IPS-20b (cell line): ENCODE measurements around the gene OR10G7.

Experiments used
- H3K27ac ChIP-seq: one replicate; pipeline ENCODE4 v1.5.1; 2013; ENCODE audit warnings: low read length
- H3K27me3 ChIP-seq: 2 replicates; pipeline ENCODE4 v1.6.1; 2013; ENCODE audit warnings: mild to moderate bottlenecking, low read length, inconsistent platforms; ENCODE audit not compliant: insufficient read depth
- H3K36me3 ChIP-seq: 2 replicates; pipeline ENCODE4 v1.6.1; 2013; ENCODE audit warnings: low read depth, mild to moderate bottlenecking, inconsistent platforms, low read length, moderate library complexity; ENCODE audit not compliant: insufficient read depth
- H3K4me1 ChIP-seq: 2 replicates; pipeline ENCODE4 v1.6.1; 2013; ENCODE audit warnings: mild to moderate bottlenecking, control low read depth, inconsistent platforms, low read length, moderate library complexity; ENCODE audit not compliant: insufficient read depth
- H3K4me3 ChIP-seq: 2 replicates; pipeline ENCODE4 v1.5.1; 2013; ENCODE audit warnings: mild to moderate bottlenecking, low read length, inconsistent platforms
- H3K9ac ChIP-seq: 2 replicates; pipeline ENCODE4 v1.6.1; 2013; ENCODE audit warnings: low read depth, mild to moderate bottlenecking, inconsistent platforms, low read length, moderate library complexity
- H3K9me3 ChIP-seq: 2 replicates; pipeline ENCODE4 v1.6.1; 2013; ENCODE audit warnings: mild to moderate bottlenecking, low read depth, low read length, inconsistent platforms; ENCODE audit not compliant: insufficient read depth

Gene OR10G7

DNA sequence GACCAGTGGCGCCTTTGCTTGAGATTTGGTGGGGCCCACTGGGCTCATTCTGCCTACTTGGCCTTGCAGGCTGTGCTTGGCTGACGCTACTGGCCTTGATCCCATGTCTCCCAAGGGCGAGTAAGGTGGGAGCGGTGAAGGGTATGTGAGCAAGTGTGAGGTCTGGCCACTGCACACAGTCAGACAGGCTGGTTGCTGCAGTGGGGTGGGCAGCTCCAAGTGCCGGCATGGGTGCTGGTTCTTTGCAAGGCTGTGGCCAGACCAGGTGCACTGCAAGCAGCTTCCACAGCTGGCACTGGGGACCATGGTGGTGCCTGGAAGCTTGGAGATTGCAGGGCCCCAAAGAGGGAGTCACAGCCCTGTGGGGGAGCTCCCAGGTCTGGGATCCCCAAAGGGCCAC, 33.4 kb upstream of the OR10G7 start:
- Histone ChIP-seq H3K9ac (no peak overlapping the region), H3K36me3 (no peaks in the 10 kb centered on the region), H3K27ac (no peak overlapping the region), H3K27me3 (no peaks in the 10 kb centered on the region), H3K9me3 (no peaks in the 10 kb centered on the region), H3K4me3 (no peak overlapping the region), H3K4me1 (peaks cover 6% of the 10 kb centered on the region; the same call in 1 of the 2 replicates)

GRCh38 chr11:124072147-124072546, 31.0 kb upstream of the OR10G7 start:
- H3K36me3 ChIP-seq = no peaks in the 10 kb centered on the region
- H3K27me3 ChIP-seq = no peaks in the 10 kb centered on the region
- H3K27ac ChIP-seq = no peak overlapping the region
- no peak overlapping the region for H3K4me3 ChIP-seq
- H3K9me3 ChIP-seq = no peaks in the 10 kb centered on the region
- H3K9ac ChIP-seq = no peak overlapping the region
- peaks cover 6% of the 10 kb centered on the region; the same call in 1 of the 2 replicates for H3K4me1 ChIP-seq

DNA sequence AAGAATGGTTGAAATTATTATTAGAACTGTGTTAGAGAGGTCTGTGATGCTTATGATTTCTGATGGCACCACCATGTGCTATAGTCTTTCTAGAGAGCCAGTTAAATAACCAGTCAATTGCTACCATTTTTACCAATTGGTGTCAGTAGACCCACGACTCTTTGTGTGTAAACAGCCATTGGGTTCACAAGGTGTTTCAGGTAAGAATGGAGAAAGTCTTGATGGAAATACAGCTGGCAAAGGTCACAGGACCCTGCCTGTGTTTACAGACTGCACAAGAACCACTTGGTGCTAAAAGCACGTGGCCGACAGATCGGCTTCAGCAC, 30.5 kb upstream of the OR10G7 start:
- H3K36me3 ChIP-seq = no peaks in the 10 kb centered on the region
- H3K4me1 ChIP-seq = peaks cover 6% of the 10 kb centered on the region; the same call in 1 of the 2 replicates
- no peak overlapping the region for H3K4me3 ChIP-seq
- no peak overlapping the region for H3K9ac ChIP-seq
- no peak overlapping the region for H3K27ac ChIP-seq
- H3K27me3 ChIP-seq = no peaks in the 10 kb centered on the region
- no peaks in the 10 kb centered on the region for H3K9me3 ChIP-seq

GRCh38 chr11:124070915-124071622, 29.9 kb upstream of the OR10G7 start:
- H3K4me1 ChIP-seq = peaks cover 6% of the 10 kb centered on the region; the same call in 1 of the 2 replicates
- no peak overlapping the region for H3K27ac ChIP-seq
- H3K9me3 ChIP-seq = no peaks in the 10 kb centered on the region
- no peaks in the 10 kb centered on the region for H3K27me3 ChIP-seq
- no peak overlapping the region for H3K4me3 ChIP-seq
- H3K9ac ChIP-seq = no peak overlapping the region
- H3K36me3 ChIP-seq = no peaks in the 10 kb centered on the region

DNA sequence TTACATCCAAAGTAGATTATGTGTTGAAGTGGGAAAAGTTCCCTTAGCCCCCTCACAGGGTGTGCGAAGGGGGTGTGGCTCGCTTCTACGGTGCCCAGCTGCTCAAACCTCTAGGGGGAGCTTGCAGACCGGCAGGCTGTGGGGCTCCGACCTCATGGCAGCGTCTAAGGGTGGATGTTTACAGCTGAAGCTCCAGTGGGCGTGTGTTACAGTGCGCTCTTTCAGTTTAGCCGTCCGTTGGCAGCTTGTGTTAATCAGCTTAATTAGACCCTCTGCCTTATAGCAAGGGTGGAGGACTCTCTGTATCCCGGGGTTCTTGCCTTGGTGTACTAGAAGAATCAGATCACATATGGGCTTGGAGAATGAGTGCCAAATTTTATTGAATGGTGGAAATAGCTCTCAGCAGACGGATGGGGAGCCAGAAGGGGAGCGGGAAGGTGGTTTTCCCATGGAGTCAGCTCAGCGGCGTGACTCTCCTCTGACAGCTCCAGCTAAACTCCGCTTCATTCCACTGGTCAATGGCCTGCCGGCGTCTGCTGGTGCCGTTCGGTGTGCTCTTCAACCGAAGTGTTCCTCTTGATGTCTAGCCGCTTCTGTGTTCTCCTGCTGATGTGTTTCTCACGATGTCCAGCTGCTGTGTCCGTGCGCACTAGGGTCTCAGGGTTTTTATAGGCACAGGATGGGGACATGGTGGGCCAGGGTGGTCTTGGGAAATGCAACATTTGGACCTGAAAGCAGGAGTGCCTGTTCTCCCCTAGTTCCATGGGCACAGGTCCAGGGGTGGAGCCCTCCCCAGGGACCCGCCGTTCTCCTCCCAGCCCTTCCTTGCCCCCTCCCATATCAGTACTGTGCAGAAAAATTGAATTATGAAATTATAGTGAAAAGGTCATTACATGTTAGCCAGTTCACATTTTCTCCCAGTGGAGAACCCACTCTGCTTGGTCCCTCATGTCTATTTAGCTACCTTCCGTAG, 28.6 kb upstream of the OR10G7 start:
- Histone ChIP-seq H3K27me3 (no peaks in the 10 kb centered on the region), H3K4me1 (peaks cover 6% of the 10 kb centered on the region; the same call in 1 of the 2 replicates), H3K4me3 (peak overlapping the region; percentile 52), H3K9me3 (no peaks in the 10 kb centered on the region), H3K36me3 (no peaks in the 10 kb centered on the region), H3K9ac (no peak overlapping the region), H3K27ac (no peak overlapping the region)

DNA sequence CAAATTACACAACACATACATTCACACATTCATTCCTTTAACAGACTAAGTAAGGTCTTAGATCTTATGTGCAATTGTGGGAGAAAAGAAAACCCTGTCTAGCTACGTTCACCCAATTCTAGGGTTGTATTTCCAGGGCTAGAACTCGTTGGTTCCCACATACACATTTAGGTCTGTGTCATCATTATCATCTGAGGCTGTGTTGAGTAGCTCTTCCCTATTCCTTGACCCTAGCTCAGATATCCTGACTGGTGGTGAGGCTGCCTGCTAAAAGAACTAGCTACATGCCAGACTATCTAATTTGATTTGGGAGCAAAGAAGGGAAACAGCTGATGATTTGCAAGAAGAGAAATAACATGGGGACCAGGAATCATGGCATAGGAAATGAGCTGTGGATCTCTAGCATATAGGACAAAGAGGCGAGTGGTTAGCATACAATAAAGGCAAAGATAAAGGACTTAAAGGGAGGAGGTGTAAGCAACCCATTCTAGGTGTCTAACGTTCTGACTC, 27.5 kb upstream of the OR10G7 start:
- Histone ChIP-seq H3K4me3 (no peak overlapping the region), H3K27me3 (no peaks in the 10 kb centered on the region), H3K36me3 (no peaks in the 10 kb centered on the region), H3K9ac (no peak overlapping the region), H3K4me1 (peaks cover 6% of the 10 kb centered on the region; the same call in 1 of the 2 replicates), H3K27ac (no peak overlapping the region), H3K9me3 (no peaks in the 10 kb centered on the region)

DNA sequence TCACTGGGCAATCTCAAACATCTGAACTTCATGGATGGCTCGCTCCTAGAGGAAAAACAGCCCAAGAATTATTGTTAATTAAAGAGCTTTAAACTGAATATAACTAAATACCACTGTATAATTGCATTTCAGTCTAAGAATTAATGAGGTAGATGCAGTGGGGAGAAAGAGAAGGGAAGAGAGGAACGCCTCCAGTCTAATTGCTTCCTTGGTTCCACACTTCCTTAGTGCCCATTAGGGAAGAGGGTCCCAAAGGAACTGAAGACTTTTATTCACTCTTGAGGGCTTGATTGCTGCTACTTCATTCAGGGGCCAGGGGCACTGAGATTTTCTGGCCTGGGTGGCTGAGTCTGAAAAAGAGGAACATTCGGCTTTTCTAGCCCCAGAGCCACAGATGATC, 11.8 kb upstream of the OR10G7 start:
- Histone ChIP-seq H3K9me3 (no peaks in the 10 kb centered on the region), H3K4me1 (no peaks in the 10 kb centered on the region), H3K9ac (no peak overlapping the region), H3K27ac (no peak overlapping the region), H3K36me3 (no peaks in the 10 kb centered on the region), H3K4me3 (no peak overlapping the region), H3K27me3 (no peaks in the 10 kb centered on the region)

DNA sequence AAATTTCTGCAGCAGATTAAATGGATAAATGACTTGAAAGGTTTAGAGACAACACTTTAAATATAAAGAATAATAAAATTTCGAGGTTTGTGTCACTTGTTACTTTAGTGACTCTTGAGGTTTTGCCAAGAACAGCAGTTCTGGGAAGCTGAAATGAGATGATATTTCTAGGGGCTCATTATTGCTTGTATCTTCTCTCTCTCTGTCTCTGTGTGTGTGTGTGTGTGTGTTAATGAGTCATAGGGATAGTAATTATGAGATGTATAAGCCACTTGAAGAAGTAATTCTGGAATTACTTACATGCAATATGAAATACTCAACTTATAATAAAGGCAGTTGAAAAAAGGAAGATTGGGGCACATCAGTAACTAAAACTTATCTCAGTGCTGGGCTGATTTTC, 9.6 kb upstream of the OR10G7 start:
- H3K4me1 ChIP-seq = no peaks in the 10 kb centered on the region
- no peak overlapping the region for H3K4me3 ChIP-seq
- no peaks in the 10 kb centered on the region for H3K27me3 ChIP-seq
- no peaks in the 10 kb centered on the region for H3K36me3 ChIP-seq
- no peak overlapping the region for H3K9ac ChIP-seq
- H3K9me3 ChIP-seq = no peaks in the 10 kb centered on the region
- no peak overlapping the region for H3K27ac ChIP-seq

- Histone ChIP-seq H3K27ac (no peak overlapping the region), H3K9ac (no peak overlapping the region), H3K9me3 (no peaks in the 10 kb centered on the region), H3K27me3 (no peaks in the 10 kb centered on the region), H3K36me3 (no peaks in the 10 kb centered on the region), H3K4me3 (no peak overlapping the region), H3K4me1 (peaks cover 4% of the 10 kb centered on the region; the same call in 1 of the 2 replicates)
Observed at GRCh38 chr11:124043420-124043819, 2.3 kb upstream of the OR10G7 start.

- Histone ChIP-seq H3K27me3 (no peaks in the 10 kb centered on the region), H3K4me1 (peaks cover 4% of the 10 kb centered on the region; the same call in 1 of the 2 replicates), H3K9me3 (no peaks in the 10 kb centered on the region), H3K4me3 (no peak overlapping the region), H3K27ac (no peak overlapping the region), H3K36me3 (no peaks in the 10 kb centered on the region), H3K9ac (no peak overlapping the region)
Observed at GRCh38 chr11:124039557-124039956, 1.6 kb downstream of the OR10G7 start.

DNA sequence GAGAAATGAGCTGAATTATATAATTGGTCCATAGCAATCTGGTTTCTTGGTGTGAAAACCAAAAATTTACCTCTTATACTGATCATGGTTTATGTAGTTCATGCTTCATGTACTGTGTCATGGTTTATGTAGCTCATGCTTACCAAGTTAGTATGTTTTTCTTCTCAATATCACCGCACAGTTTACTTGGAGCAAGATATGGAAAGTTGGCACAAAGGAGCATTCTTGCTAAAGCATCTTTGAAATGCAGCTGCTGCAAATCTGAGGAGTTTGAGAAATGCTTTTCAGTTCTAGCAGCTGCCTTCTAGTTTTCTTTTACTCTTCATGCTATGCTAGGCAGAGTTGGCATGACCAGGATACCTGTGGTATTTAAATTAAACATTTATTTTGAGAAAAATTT, 4.5 kb downstream of the OR10G7 start:
- no peaks in the 10 kb centered on the region for H3K36me3 ChIP-seq
- H3K9ac ChIP-seq = no peak overlapping the region
- no peak overlapping the region for H3K4me3 ChIP-seq
- H3K9me3 ChIP-seq = no peaks in the 10 kb centered on the region
- no peak overlapping the region for H3K27ac ChIP-seq
- no peaks in the 10 kb centered on the region; the same call in 1 of the 2 replicates for H3K4me1 ChIP-seq
- H3K27me3 ChIP-seq = no peaks in the 10 kb centered on the region
